ENCODE data around the gene AHCYL1. TPM values are rescaled to one million over a fixed set of nuclear protein-coding genes. Genes with fewer than 3 reads are reported as not detected.

AHCYL1 gene
- total RNA-seq, 3 donors from 2014 or later (not counting 1 experiment from before 2014, with no cell fraction given), result 23.3 to 30.0 (median 29.1) TPM

DNA sequence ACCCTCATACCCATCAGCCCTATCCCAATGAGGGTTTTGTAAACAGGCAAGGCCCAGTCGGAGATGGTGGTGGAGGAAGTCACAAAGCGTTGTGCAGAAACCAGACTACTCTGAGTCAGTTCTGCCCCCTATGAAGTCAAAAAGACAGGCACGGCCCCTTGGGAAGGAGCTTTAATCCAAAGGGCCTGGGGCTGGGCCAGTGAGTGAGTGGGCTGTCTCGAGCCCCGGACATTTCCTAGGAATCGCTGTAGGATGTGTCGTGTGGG lies 442 bp upstream of the AHCYL1 start:
- ATAC-seq (no peak), DNase-seq (no peak)
- 25% methylated on average over 7 of the region's 7 CpGs for WGBS (ENCODE audit: insufficient coverage)
- peaks cover 10% of the 10 kb centered on the region for H3K27me3 ChIP-seq (ENCODE audit: control insufficient read depth, insufficient read depth, low read length)
- peak overlapping the region; percentile 88 for H3K4me3 Mint-ChIP-seq
- H3K4me1 Mint-ChIP-seq, result peaks cover 28 to 33% of the 10 kb centered on the region in 2 donors
- H3K27ac Mint-ChIP-seq, result peak overlapping the region; percentile 83 to 99
- H3K36me3 Mint-ChIP-seq, result no peaks in the 10 kb centered on the region
- H3K36me3 ChIP-seq (ENCODE audit: control insufficient read depth, insufficient read depth, low read length), result no peaks in the 10 kb centered on the region
- intact Hi-C loops (cut with micrococcal nuclease), result loop anchor here (1.0 kb wide), 5 partner anchors 50 to 438 kb away; partner anchors contain the start of gene STRIP1
- H3K9me3 Mint-ChIP-seq, result no peaks in the 10 kb centered on the region
- peaks cover 8 to 11% of the 10 kb centered on the region in 2 donors for H3K27me3 Mint-ChIP-seq (ENCODE audit: low read depth in 2 of 2)
- H3K9me3 ChIP-seq (ENCODE audit: control insufficient read depth, insufficient read depth, low read length), result no peaks in the 10 kb centered on the region
- H3K4me1 ChIP-seq (ENCODE audit: control insufficient read depth, insufficient read depth, low read length), result peaks cover 19% of the 10 kb centered on the region
- peak overlapping the region; percentile 86 for H3K27ac ChIP-seq (ENCODE audit: low read length)
- TF ChIP-seq CTCF (IDR thresholded peaks at IDR 0.05), result no peak
- no peak overlapping the region for H3K4me3 ChIP-seq (ENCODE audit: low read length)

DNA sequence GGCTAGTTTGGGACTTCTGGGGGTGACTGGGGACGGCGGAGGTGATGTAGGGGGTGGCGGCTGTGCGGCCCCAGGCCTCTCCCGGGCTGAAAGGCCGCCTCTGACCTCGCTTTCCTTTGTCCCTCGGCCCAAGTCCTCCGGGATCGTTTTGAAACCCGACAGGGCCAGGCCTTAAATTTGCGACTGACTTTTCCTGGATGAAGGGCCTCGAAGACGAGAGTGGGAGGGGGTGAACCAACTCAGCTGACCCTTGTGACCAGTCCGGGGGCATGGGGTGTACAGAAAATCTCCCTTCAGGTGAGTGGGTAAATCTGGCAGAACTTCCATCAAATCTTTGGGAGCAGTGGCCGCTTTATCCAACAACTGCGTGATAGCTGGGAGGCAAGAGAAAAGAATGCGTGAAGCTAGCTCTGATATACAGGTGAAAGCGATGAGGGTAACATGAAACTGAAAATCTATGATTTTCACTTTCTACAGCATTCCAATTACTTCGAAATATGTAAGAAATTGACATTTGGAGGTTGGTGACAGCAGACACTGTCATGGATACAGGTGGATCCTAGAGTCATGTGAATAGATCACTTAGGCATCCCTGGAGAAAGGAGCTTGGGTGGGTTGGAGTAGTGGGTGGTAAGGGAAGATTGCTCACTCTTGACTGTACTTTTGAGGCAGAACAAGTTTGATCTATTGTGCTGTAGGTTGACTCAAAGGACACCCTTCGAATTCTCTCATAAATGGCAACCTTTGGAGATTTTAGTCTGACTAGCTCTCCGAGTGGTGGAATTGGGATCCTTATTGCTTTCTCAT lies 885 bp downstream of the AHCYL1 start:
- no peaks in the 10 kb centered on the region for H3K9me3 Mint-ChIP-seq
- peaks cover 0 to 4% of the 10 kb centered on the region in 2 donors for H3K27me3 Mint-ChIP-seq (ENCODE audit: low read depth in 2 of 2)
- peak overlapping the region; percentile 86 for H3K27ac ChIP-seq (ENCODE audit: low read length)
- TF ChIP-seq CTCF (IDR thresholded peaks at IDR 0.05), result no peak
- peaks cover 3% of the 10 kb centered on the region for H3K36me3 ChIP-seq (ENCODE audit: control insufficient read depth, insufficient read depth, low read length)
- peak overlapping the region; percentile 88 for H3K4me3 Mint-ChIP-seq
- no peaks in the 10 kb centered on the region for H3K9me3 ChIP-seq (ENCODE audit: control insufficient read depth, insufficient read depth, low read length)
- intact Hi-C loops (cut with micrococcal nuclease), result no loop called here
- peaks cover 19% of the 10 kb centered on the region for H3K4me1 ChIP-seq (ENCODE audit: control insufficient read depth, insufficient read depth, low read length)
- H3K27ac Mint-ChIP-seq, result peak overlapping the region; percentile 83 to 99
- DNase-seq, result peak in 1 of 2 donors; percentile 17
- peaks cover 4% of the 10 kb centered on the region for H3K27me3 ChIP-seq (ENCODE audit: control insufficient read depth, insufficient read depth, low read length)
- no peaks in the 10 kb centered on the region for H3K36me3 Mint-ChIP-seq
- peak overlapping the region; percentile 89 for H3K4me3 ChIP-seq (ENCODE audit: low read length)
- 18% methylated on average over 22 of the region's 22 CpGs for WGBS (ENCODE audit: insufficient coverage)
- no peak for ATAC-seq
- H3K4me1 Mint-ChIP-seq, result peaks cover 28 to 39% of the 10 kb centered on the region in 2 donors

GRCh38 chr1:109986054-109986444 lies 1.5 kb downstream of the AHCYL1 start:
- H3K4me3 ChIP-seq (ENCODE audit: low read length), result no peak overlapping the region
- no peaks in the 10 kb centered on the region for H3K27me3 ChIP-seq (ENCODE audit: control insufficient read depth, insufficient read depth, low read length)
- WGBS (ENCODE audit: insufficient coverage), result 100% methylated on average over 2 of the region's 3 CpGs
- Mint-ChIP-seq H3K4me1 (peaks cover 28 to 43% of the 10 kb centered on the region in 2 donors), H3K4me3 (peak overlapping the region; percentile 88), H3K27ac (peak overlapping the region; percentile 83 to 99), H3K9me3 (no peaks in the 10 kb centered on the region), H3K36me3 (no peaks in the 10 kb centered on the region), H3K27me3 (ENCODE audit: low read depth in 2 of 2) (peaks cover 0 to 2% of the 10 kb centered on the region in 2 donors)
- TF ChIP-seq CTCF (IDR thresholded peaks at IDR 0.05), result no peak
- H3K4me1 ChIP-seq (ENCODE audit: control insufficient read depth, insufficient read depth, low read length), result peaks cover 19% of the 10 kb centered on the region
- intact Hi-C loops (cut with micrococcal nuclease), result no loop called here
- no peak overlapping the region for H3K27ac ChIP-seq (ENCODE audit: low read length)
- ATAC-seq, result no peak
- DNase-seq, result no peak
- no peaks in the 10 kb centered on the region for H3K9me3 ChIP-seq (ENCODE audit: control insufficient read depth, insufficient read depth, low read length)
- peaks cover 3% of the 10 kb centered on the region for H3K36me3 ChIP-seq (ENCODE audit: control insufficient read depth, insufficient read depth, low read length)
